ENCODE results near the gene IL36A.

The IL36A gene

GRCh38 chr2:113000436-113000835 is 4.8 kb upstream of the IL36A start:
- H3K27ac ChIP-seq (ENCODE audit: low read depth in 2 of 2, low read length in 2 of 2): no peak overlapping the region
- no peak overlapping the region for H3K9ac ChIP-seq (ENCODE audit: low read depth in 1 of 2, low read length in 2 of 2)
- no peak overlapping the region for H3K4me3 ChIP-seq (ENCODE audit: low read length in 2 of 2)
- no peaks in the 10 kb centered on the region for H3K36me3 ChIP-seq (ENCODE audit: control insufficient read depth in 2 of 2, insufficient read depth in 2 of 2, low read length in 2 of 2)
- peaks cover 0 to 4% of the 10 kb centered on the region in 2 donors for H3K27me3 ChIP-seq (ENCODE audit: control insufficient read depth in 2 of 2, insufficient read depth in 2 of 2, low read length in 2 of 2)
- peaks cover 4 to 8% of the 10 kb centered on the region in 2 donors for H3K9me3 ChIP-seq (ENCODE audit: control insufficient read depth in 2 of 2, low read length in 2 of 2)
- H3K4me1 ChIP-seq (ENCODE audit: control insufficient read depth in 2 of 2, insufficient read depth in 2 of 2, low read length in 2 of 2): no peaks in the 10 kb centered on the region

GRCh38 chr2:113002677-113003076 is 2.6 kb upstream of the IL36A start:
- no peaks in the 10 kb centered on the region for H3K36me3 ChIP-seq (ENCODE audit: control insufficient read depth in 2 of 2, insufficient read depth in 2 of 2, low read length in 2 of 2)
- H3K27me3 ChIP-seq (ENCODE audit: control insufficient read depth in 2 of 2, insufficient read depth in 2 of 2, low read length in 2 of 2): peaks cover 0 to 4% of the 10 kb centered on the region in 2 donors
- no peak overlapping the region for H3K4me3 ChIP-seq (ENCODE audit: low read length in 2 of 2)
- H3K9me3 ChIP-seq (ENCODE audit: control insufficient read depth in 2 of 2, low read length in 2 of 2): peaks cover 4 to 8% of the 10 kb centered on the region in 2 donors
- H3K9ac ChIP-seq (ENCODE audit: low read depth in 1 of 2, low read length in 2 of 2): no peak overlapping the region
- H3K4me1 ChIP-seq (ENCODE audit: control insufficient read depth in 2 of 2, insufficient read depth in 2 of 2, low read length in 2 of 2): no peaks in the 10 kb centered on the region
- no peak overlapping the region for H3K27ac ChIP-seq (ENCODE audit: low read depth in 2 of 2, low read length in 2 of 2)

DNA sequence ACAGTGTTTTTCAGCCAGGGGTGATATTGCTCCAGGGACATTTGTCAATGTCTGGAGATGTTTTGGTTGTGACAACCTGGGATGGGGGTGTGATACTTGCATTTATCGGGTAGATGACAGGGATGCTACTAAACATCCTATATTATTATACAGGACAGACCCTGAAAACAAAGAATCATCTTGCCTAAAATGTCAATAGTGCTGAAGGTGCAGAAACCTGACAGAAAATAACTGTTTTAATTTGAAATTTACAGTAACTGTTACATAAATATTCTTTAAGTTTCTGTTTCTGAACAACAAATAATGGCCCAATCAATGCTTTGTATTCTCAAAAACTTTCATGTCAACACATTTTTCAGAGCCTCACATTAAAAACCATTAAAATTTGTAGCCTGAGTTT is 2.0 kb downstream of the IL36A start:
- Histone ChIP-seq H3K9me3 (ENCODE audit: control insufficient read depth in 2 of 2, low read length in 2 of 2) (no peaks in the 10 kb centered on the region), H3K27ac (ENCODE audit: low read depth in 2 of 2, low read length in 2 of 2) (no peak overlapping the region), H3K9ac (ENCODE audit: low read depth in 1 of 2, low read length in 2 of 2) (no peak overlapping the region), H3K4me1 (ENCODE audit: control insufficient read depth in 2 of 2, insufficient read depth in 2 of 2, low read length in 2 of 2) (no peaks in the 10 kb centered on the region), H3K27me3 (ENCODE audit: control insufficient read depth in 2 of 2, insufficient read depth in 2 of 2, low read length in 2 of 2) (peaks cover 0 to 4% of the 10 kb centered on the region in 2 donors), H3K4me3 (ENCODE audit: low read length in 2 of 2) (no peak overlapping the region), H3K36me3 (ENCODE audit: control insufficient read depth in 2 of 2, insufficient read depth in 2 of 2, low read length in 2 of 2) (no peaks in the 10 kb centered on the region)

DNA sequence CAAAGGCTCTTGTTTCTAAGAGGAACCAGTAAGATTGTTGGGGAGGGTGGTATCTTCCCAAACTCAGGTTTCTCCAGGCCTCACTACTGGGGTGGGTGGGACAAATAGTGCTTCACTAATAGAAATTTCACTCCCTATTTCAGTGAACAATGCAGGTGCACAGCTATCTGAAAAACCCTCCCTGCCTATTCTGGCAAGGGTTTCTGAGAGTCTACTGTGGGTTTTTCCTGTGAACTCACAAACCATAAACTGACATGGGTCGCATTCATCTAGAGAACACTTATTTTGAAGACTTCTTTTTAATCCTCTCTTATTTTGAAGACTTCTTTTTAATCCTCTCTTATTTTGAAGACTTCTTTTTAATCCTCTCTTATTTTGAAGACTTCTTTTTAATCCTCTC is 4.4 kb downstream of the IL36A start:
- Histone ChIP-seq H3K27ac (ENCODE audit: low read depth in 2 of 2, low read length in 2 of 2) (no peak overlapping the region), H3K36me3 (ENCODE audit: control insufficient read depth in 2 of 2, insufficient read depth in 2 of 2, low read length in 2 of 2) (no peaks in the 10 kb centered on the region), H3K4me3 (ENCODE audit: low read length in 2 of 2) (no peak overlapping the region), H3K9ac (ENCODE audit: low read depth in 1 of 2, low read length in 2 of 2) (no peak overlapping the region), H3K4me1 (ENCODE audit: control insufficient read depth in 2 of 2, insufficient read depth in 2 of 2, low read length in 2 of 2) (no peaks in the 10 kb centered on the region), H3K9me3 (ENCODE audit: control insufficient read depth in 2 of 2, low read length in 2 of 2) (no peaks in the 10 kb centered on the region), H3K27me3 (ENCODE audit: control insufficient read depth in 2 of 2, insufficient read depth in 2 of 2, low read length in 2 of 2) (peaks cover 0 to 3% of the 10 kb centered on the region in 2 donors)

- Histone ChIP-seq H3K9me3 (ENCODE audit: control insufficient read depth in 2 of 2, low read length in 2 of 2) (no peaks in the 10 kb centered on the region), H3K27me3 (ENCODE audit: control insufficient read depth in 2 of 2, insufficient read depth in 2 of 2, low read length in 2 of 2) (peaks cover 0 to 3% of the 10 kb centered on the region in 2 donors), H3K27ac (ENCODE audit: low read depth in 2 of 2, low read length in 2 of 2) (no peak overlapping the region), H3K4me1 (ENCODE audit: control insufficient read depth in 2 of 2, insufficient read depth in 2 of 2, low read length in 2 of 2) (no peaks in the 10 kb centered on the region), H3K4me3 (ENCODE audit: low read length in 2 of 2) (no peak overlapping the region), H3K9ac (ENCODE audit: low read depth in 1 of 2, low read length in 2 of 2) (no peak overlapping the region), H3K36me3 (ENCODE audit: control insufficient read depth in 2 of 2, insufficient read depth in 2 of 2, low read length in 2 of 2) (no peaks in the 10 kb centered on the region)
These were observed 4.8 kb downstream of the IL36A start for GRCh38 chr2:113010088-113010487.

GRCh38 chr2:113011108-113011507 is 5.8 kb downstream of the IL36A start:
- Histone ChIP-seq H3K27ac (ENCODE audit: low read depth in 2 of 2, low read length in 2 of 2) (no peak overlapping the region), H3K4me3 (ENCODE audit: low read length in 2 of 2) (no peak overlapping the region), H3K9ac (ENCODE audit: low read depth in 1 of 2, low read length in 2 of 2) (no peak overlapping the region), H3K4me1 (ENCODE audit: control insufficient read depth in 2 of 2, insufficient read depth in 2 of 2, low read length in 2 of 2) (no peaks in the 10 kb centered on the region), H3K9me3 (ENCODE audit: control insufficient read depth in 2 of 2, low read length in 2 of 2) (no peaks in the 10 kb centered on the region), H3K27me3 (ENCODE audit: control insufficient read depth in 2 of 2, insufficient read depth in 2 of 2, low read length in 2 of 2) (peaks cover 0 to 3% of the 10 kb centered on the region in 2 donors), H3K36me3 (ENCODE audit: control insufficient read depth in 2 of 2, insufficient read depth in 2 of 2, low read length in 2 of 2) (no peaks in the 10 kb centered on the region)

DNA sequence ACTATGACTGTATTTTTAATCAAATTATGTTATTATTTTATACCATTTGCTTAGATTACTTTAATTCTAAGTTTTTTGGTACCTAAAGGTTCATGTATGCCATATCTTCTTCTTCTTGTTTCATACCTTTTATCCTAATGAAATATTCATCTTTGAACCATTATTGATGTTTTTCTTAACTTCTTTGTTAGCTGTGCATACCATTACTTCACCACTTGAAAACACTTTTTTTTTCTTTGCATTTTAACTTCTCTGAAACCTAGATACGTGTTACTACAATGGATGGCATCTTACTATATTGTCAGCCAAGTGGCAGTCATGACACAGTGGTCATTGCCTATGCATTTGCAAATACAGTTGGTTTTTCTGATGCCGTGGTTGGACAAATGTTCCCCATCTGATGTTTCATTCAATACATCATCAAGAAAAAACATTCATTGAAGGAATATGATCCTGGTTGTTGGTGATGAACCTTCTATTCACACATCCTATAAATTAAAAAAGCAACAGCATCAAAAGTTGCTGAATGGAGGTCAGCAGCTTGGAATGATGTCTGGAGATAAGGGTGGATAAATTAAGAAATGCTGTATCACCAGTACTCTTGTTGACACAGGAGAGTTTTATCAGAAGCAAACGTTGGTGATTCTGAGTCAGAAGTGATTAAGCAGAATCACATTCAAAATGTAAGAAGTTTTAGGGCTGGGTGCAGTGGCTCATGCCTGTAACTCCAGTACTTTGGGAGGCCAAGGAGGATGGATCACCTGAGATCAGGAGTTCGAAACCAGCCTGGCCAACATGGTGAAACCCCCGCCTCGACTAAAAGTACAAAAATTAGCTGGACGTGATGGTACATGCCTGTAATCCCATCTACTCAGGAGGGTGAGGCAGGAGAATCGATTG is 7.4 kb downstream of the IL36A start:
- no peak overlapping the region for H3K9ac ChIP-seq (ENCODE audit: low read depth in 1 of 2, low read length in 2 of 2)
- H3K36me3 ChIP-seq (ENCODE audit: control insufficient read depth in 2 of 2, insufficient read depth in 2 of 2, low read length in 2 of 2): no peaks in the 10 kb centered on the region
- no peaks in the 10 kb centered on the region for H3K9me3 ChIP-seq (ENCODE audit: control insufficient read depth in 2 of 2, low read length in 2 of 2)
- H3K27ac ChIP-seq (ENCODE audit: low read depth in 2 of 2, low read length in 2 of 2): no peak overlapping the region
- H3K4me3 ChIP-seq (ENCODE audit: low read length in 2 of 2): no peak overlapping the region
- H3K4me1 ChIP-seq (ENCODE audit: control insufficient read depth in 2 of 2, insufficient read depth in 2 of 2, low read length in 2 of 2): no peaks in the 10 kb centered on the region
- peaks cover 0 to 3% of the 10 kb centered on the region in 2 donors for H3K27me3 ChIP-seq (ENCODE audit: control insufficient read depth in 2 of 2, insufficient read depth in 2 of 2, low read length in 2 of 2)

DNA sequence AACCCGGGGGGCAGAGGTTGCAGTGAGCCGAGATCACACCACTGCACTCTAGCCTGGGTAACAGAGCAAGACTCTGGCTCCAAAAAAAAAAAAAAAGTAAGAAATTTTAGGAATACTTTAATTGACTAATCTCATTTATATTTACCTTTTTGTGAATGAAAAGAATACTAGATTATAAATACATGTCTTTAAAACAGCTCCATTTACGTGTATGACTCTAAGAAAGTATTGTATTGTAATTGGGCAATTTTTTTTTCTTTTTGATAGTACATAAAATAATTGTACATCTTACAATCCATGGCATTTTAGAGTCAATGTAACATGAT is 8.0 kb downstream of the IL36A start:
- Histone ChIP-seq H3K27me3 (ENCODE audit: control insufficient read depth in 2 of 2, insufficient read depth in 2 of 2, low read length in 2 of 2) (peaks cover 0 to 3% of the 10 kb centered on the region in 2 donors), H3K4me1 (ENCODE audit: control insufficient read depth in 2 of 2, insufficient read depth in 2 of 2, low read length in 2 of 2) (no peaks in the 10 kb centered on the region), H3K9me3 (ENCODE audit: control insufficient read depth in 2 of 2, low read length in 2 of 2) (no peaks in the 10 kb centered on the region), H3K4me3 (ENCODE audit: low read length in 2 of 2) (no peak overlapping the region), H3K27ac (ENCODE audit: low read depth in 2 of 2, low read length in 2 of 2) (no peak overlapping the region), H3K36me3 (ENCODE audit: control insufficient read depth in 2 of 2, insufficient read depth in 2 of 2, low read length in 2 of 2) (no peaks in the 10 kb centered on the region), H3K9ac (ENCODE audit: low read depth in 1 of 2, low read length in 2 of 2) (no peak overlapping the region)

GRCh38 chr2:113014067-113014466 is 8.8 kb downstream of the IL36A start:
- H3K9me3 ChIP-seq (ENCODE audit: control insufficient read depth in 2 of 2, low read length in 2 of 2): no peaks in the 10 kb centered on the region
- no peak overlapping the region for H3K4me3 ChIP-seq (ENCODE audit: low read length in 2 of 2)
- H3K27ac ChIP-seq (ENCODE audit: low read depth in 2 of 2, low read length in 2 of 2): no peak overlapping the region
- peaks cover 0 to 3% of the 10 kb centered on the region in 2 donors for H3K27me3 ChIP-seq (ENCODE audit: control insufficient read depth in 2 of 2, insufficient read depth in 2 of 2, low read length in 2 of 2)
- no peaks in the 10 kb centered on the region for H3K36me3 ChIP-seq (ENCODE audit: control insufficient read depth in 2 of 2, insufficient read depth in 2 of 2, low read length in 2 of 2)
- no peaks in the 10 kb centered on the region for H3K4me1 ChIP-seq (ENCODE audit: control insufficient read depth in 2 of 2, insufficient read depth in 2 of 2, low read length in 2 of 2)
- H3K9ac ChIP-seq (ENCODE audit: low read depth in 1 of 2, low read length in 2 of 2): no peak overlapping the region

GRCh38 chr2:113015042-113015441 is 9.8 kb downstream of the IL36A start:
- Histone ChIP-seq H3K9me3 (ENCODE audit: control insufficient read depth in 2 of 2, low read length in 2 of 2) (no peaks in the 10 kb centered on the region), H3K9ac (ENCODE audit: low read depth in 1 of 2, low read length in 2 of 2) (no peak overlapping the region), H3K4me3 (ENCODE audit: low read length in 2 of 2) (no peak overlapping the region), H3K27ac (ENCODE audit: low read depth in 2 of 2, low read length in 2 of 2) (no peak overlapping the region), H3K27me3 (ENCODE audit: control insufficient read depth in 2 of 2, insufficient read depth in 2 of 2, low read length in 2 of 2) (peaks cover 0 to 3% of the 10 kb centered on the region in 2 donors), H3K4me1 (ENCODE audit: control insufficient read depth in 2 of 2, insufficient read depth in 2 of 2, low read length in 2 of 2) (no peaks in the 10 kb centered on the region), H3K36me3 (ENCODE audit: control insufficient read depth in 2 of 2, insufficient read depth in 2 of 2, low read length in 2 of 2) (no peaks in the 10 kb centered on the region)
